Prostate gland (tissue), 2 donors: Measurements from ENCODE around the gene CDKL5. TPM values are rescaled to one million over a fixed set of nuclear protein-coding genes. Genes with fewer than 3 reads are reported as not detected.
A peak's percentile ranks its signal among the peaks of the same experiment; 100 is the strongest.

Source experiments
- DNase-seq: peaks from one replicate; pipeline ENCODE4 v3.0.0-alpha.2; 2019; ENCODE audit warnings: low spot score
- H3K27ac ChIP-seq, 2 donors: fragments of 200-600 bp; sonication (generic); 2 replicates each; pipeline ENCODE4 v1.5.1; 2017 to 2019
- H3K27me3 ChIP-seq: fragments of 200-600 bp; sonication (generic); replicated peaks from 2 replicates; pipeline ENCODE4 v1.5.1; 2019; ENCODE audit not compliant: insufficient read depth
- H3K36me3 ChIP-seq, 2 donors: fragments of 200-600 bp; sonication (generic); 1 replicate in 1 of 2; 2 replicates in 1 of 2; pipeline versions ENCODE4 v1.5.1 to v1.8.1; 2017 to 2019
- H3K4me1 ChIP-seq: fragments of 200-600 bp; sonication (generic); replicated peaks from 2 replicates; pipeline ENCODE4 v1.5.1; 2019
- H3K4me3 ChIP-seq, 2 donors: fragments of 200-600 bp; sonication (generic); 2 replicates each; pipeline ENCODE4 v1.5.1; 2017 to 2019
- H3K9me3 ChIP-seq: fragments of 200-600 bp; sonication (generic); 2 replicates; pipeline ENCODE4 v1.5.1; 2017
- CTCF ChIP-seq, 4 experiments: fragments of 200-600 bp in 2 of 4; fragments of 450-650 bp in 2 of 4; sonication (generic) in 2 of 4; IDR thresholded peaks; 1 replicate in 3 of 4; 2 replicates in 1 of 4; pipeline ENCODE4 v1.5.1; 2016 to 2019; ENCODE audit warnings: antibody characterized with exemption in 4 of 4, mild to moderate bottlenecking in 2 of 4, moderate library complexity in 2 of 4
- POLR2A ChIP-seq: fragments of 450-650 bp; IDR thresholded peaks from one replicate; pipeline ENCODE4 v1.6.1; 2016; ENCODE audit warnings: antibody characterized with exemption, mild to moderate bottlenecking
- POLR2AphosphoS5 ChIP-seq: sonication (generic); formaldehyde crosslinking; IDR thresholded peaks from one replicate; pipeline ENCODE4 v1.6.1; 2017; ENCODE audit warnings: antibody characterized with exemption
- WGBS: methylation state at CpG from one replicate; pipeline ENCODE4 v1.1.5; 2018; 5-methylcytosine and 5-hydroxymethylcytosine counted together
- intact Hi-C: fragments of 100-400 bp; cut with DNase I; formaldehyde crosslinking; loops from one replicate; pipeline ENCODE4 v1.14.2; 2022
- total RNA-seq, 2 donors: library from RNA; depleted of rRNA; stranded (reverse); fragments of >200 nt; gene quantifications; one replicate each; pipeline ENCODE4 v1.1.0, GENCODE V29; 2016

Gene CDKL5
- total RNA-seq, 2 donors from 2014 or later, result 14.5 to 18.8 TPM

- Histone ChIP-seq H3K9me3 (no peaks in the 10 kb centered on the region), H3K27me3 (no peaks in the 10 kb centered on the region), H3K27ac (peak within 1 kb of the TSS in 1 of 2 donors; percentile 31), H3K4me1 (no peaks in the 10 kb centered on the region), H3K4me3 (no peak within 1 kb of the TSS), H3K36me3 (no peaks in the 10 kb centered on the region)
- intact Hi-C loops, result loop anchor here (10.0 kb wide), 1 partner anchor 247 kb away; the partner anchor contains the start of gene CDKL5
- WGBS, result 93% methylated on average over 10 of the region's 10 CpGs
- no peak for TF ChIP-seq CTCF (IDR thresholded peaks at IDR 0.05)
- no peak for TF ChIP-seq POLR2A
- TF ChIP-seq POLR2AphosphoS5, result no peak
- no peak for DNase-seq
Observed at GRCh38 chrX:18672008-18672407, 246.6 kb downstream of the CDKL5 start, which contains the start of gene RS1. Gene RS1, minus strand, starts transcription at chrX:18672108. Its CDS starts 40 bp downstream, at chrX:18672068.

- Histone ChIP-seq H3K27me3 (no peaks in the 10 kb centered on the region), H3K9me3 (no peaks in the 10 kb centered on the region), H3K4me1 (no peaks in the 10 kb centered on the region), H3K36me3 (no peaks in the 10 kb centered on the region), H3K27ac (peak overlapping the region; percentile 89), H3K4me3 (peak overlapping the region; percentile 48 to 53)
- TF ChIP-seq POLR2AphosphoS5, result no peak
- no peak for TF ChIP-seq CTCF (IDR thresholded peaks at IDR 0.05)
- no peak for TF ChIP-seq POLR2A
- 0% methylated on average over 19 of the region's 19 CpGs for WGBS
- intact Hi-C loops, result loop anchor here (10.0 kb wide), 1 partner anchor 250 kb away; the partner anchor contains the start of gene CDKL5
- no peak for DNase-seq
Observed at GRCh38 chrX:18674417-18674787, 249.0 kb downstream of the CDKL5 start.

- peak; percentile 69 for DNase-seq
- WGBS, result under 1% methylated on average over 54 of the region's 74 CpGs
- Histone ChIP-seq H3K36me3 (no peaks in the 10 kb centered on the region), H3K9me3 (no peaks in the 10 kb centered on the region), H3K4me1 (no peaks in the 10 kb centered on the region), H3K27ac (peak overlapping the region; percentile 89), H3K27me3 (no peaks in the 10 kb centered on the region), H3K4me3 (peak overlapping the region; percentile 48 to 53)
- TF ChIP-seq POLR2AphosphoS5 (peak; percentile 69), POLR2A (peak; percentile 42), CTCF (IDR thresholded peaks at IDR 0.05) (no peak)
- intact Hi-C loops, result loop anchor here (10.0 kb wide), 1 partner anchor 250 kb away; the partner anchor contains the start of gene CDKL5
Observed at GRCh38 chrX:18674788-18675735, 249.7 kb downstream of the CDKL5 start.

GRCh38 chrX:18676050-18676449 lies 250.6 kb downstream of the CDKL5 start:
- Histone ChIP-seq H3K4me3 (no peak overlapping the region), H3K4me1 (no peaks in the 10 kb centered on the region), H3K27ac (no peak overlapping the region), H3K36me3 (no peaks in the 10 kb centered on the region), H3K27me3 (no peaks in the 10 kb centered on the region), H3K9me3 (no peaks in the 10 kb centered on the region)
- intact Hi-C loops, result loop anchor here (10.0 kb wide), 1 partner anchor 251 kb away; the partner anchor contains the start of gene CDKL5
- DNase-seq, result no peak
- no peak for TF ChIP-seq CTCF (IDR thresholded peaks at IDR 0.05)
- no peak for TF ChIP-seq POLR2AphosphoS5
- TF ChIP-seq POLR2A, result no peak
- 85% methylated on average over 10 of the region's 10 CpGs for WGBS
